ENCODE data around the gene NEXN. TPM values are rescaled to one million over a fixed set of nuclear protein-coding genes. Genes with fewer than 3 reads are reported as not detected.

Gene NEXN
- total and polyA plus RNA-seq, 2 of the 13 experiments (the other 11 are each of a cell fraction or from before 2014, with no cell fraction given), result 0.07 to 0.97 TPM

- TF ChIP-seq ZNF512 (CRISPR knock-in tag; IDR thresholded peaks at IDR 0.05) (no peak), PLRG1 (conservative IDR thresholded peaks at IDR 0.05) (no peak), E2F2 (CRISPR knock-in tag; IDR thresholded peaks at IDR 0.05; ENCODE audit: borderline replicate concordance) (no peak)
These were observed 60.5 kb downstream of the NEXN start (continued) for GRCh38 chr1:77948841-77949424.

- ATAC-seq, result no peak
- H2AFZ ChIP-seq (ENCODE audit: low read length), result no peak overlapping the region
- no peak overlapping the region for H3K27ac ChIP-seq (ENCODE audit: extremely low read length, insufficient read depth, low read length)
- no peaks in the 10 kb centered on the region for H3K27me3 ChIP-seq (ENCODE audit: control insufficient read depth in 1 of 2, insufficient read depth in 2 of 2, low read length in 2 of 2)
- H3K4me2 ChIP-seq (ENCODE audit: low read depth, low read length), result no peak overlapping the region
- no peak overlapping the region for H3K4me3 ChIP-seq (replicated peaks in 1 of 3; ENCODE audit: insufficient read depth in 1 of 3, low read depth in 2 of 3, low read length in 3 of 3)
- no peaks in the 10 kb centered on the region for H3K4me1 ChIP-seq (ENCODE audit: insufficient read depth, low read length)
- ChIA-PET POLR2A (interaction anchor here (1.1 kb wide), 1 partner anchor 28 kb away, joined by 3 read pairs; the partner anchor contains the start of gene FUBP1), CTCF (ENCODE audit: low intra/inter-chr PET ratio, low total read pairs) (no interaction called here)
- BruUV-seq (replicated peaks), result no TSS peak
- H4K20me1 ChIP-seq (ENCODE audit: insufficient read depth, low read length), result peaks cover 6% of the 10 kb centered on the region
- H3K36me3 ChIP-seq (replicated peaks in 1 of 2; ENCODE audit: control insufficient read depth in 1 of 2, insufficient read depth in 2 of 2, low read length in 2 of 2), result peaks cover 16 to 84% of the 10 kb centered on the region in 2 experiments
- intact Hi-C loops (cut with micrococcal nuclease; ENCODE audit: unreplicated experiment) (no loop called here), in situ Hi-C loops (cut with HindIII; ENCODE audit: extremely low pct_ligation_motif_present, low pct_unique_long_range_greater_than_20kb) (no loop called here)
- FAIRE-seq, result no peak
- no peak overlapping the region for H3K9ac ChIP-seq (ENCODE audit: insufficient read depth, low read depth, low read length)
- no peak for DNase-seq (ENCODE audit: low spot score)
- TF ChIP-seq ZNF772 (CRISPR knock-in tag; IDR thresholded peaks at IDR 0.05) (no peak), SRSF4 (IDR thresholded peaks at IDR 0.05; ENCODE audit: low read depth, low read length, poor library complexity, severe bottlenecking) (no peak), TERF1 (CRISPR knock-in tag; IDR thresholded peaks at IDR 0.05) (no peak), KDM5B (CRISPR knock-in tag; IDR thresholded peaks at IDR 0.05; ENCODE audit: borderline replicate concordance) (no peak), ZFP37 (CRISPR knock-in tag; IDR thresholded peaks at IDR 0.05; ENCODE audit: borderline replicate concordance) (no peak)
- no peaks in the 10 kb centered on the region for H3K9me3 ChIP-seq (ENCODE audit: low read length)
- no peaks in the 10 kb centered on the region for H3K79me2 ChIP-seq (ENCODE audit: insufficient read depth, low read length)
These were observed 62.4 kb downstream of the NEXN start for GRCh38 chr1:77950873-77951272.

Data from HepG2 (cell line).